Trophoblast cell (in vitro differentiated cells and primary cell): ENCODE data around the gene STRAP.

Source experiments
- DNase-seq, 2 donors: peaks; one replicate each; pipeline ENCODE4 v3.0.0-alpha.2; 2016
- H2AFZ ChIP-seq: 2 replicates; pipeline ENCODE4 v1.6.1; 2013; ENCODE audit warnings: low read length, moderate library complexity, mild to moderate bottlenecking; ENCODE audit not compliant: insufficient read depth, poor library complexity
- H2AK5ac ChIP-seq: 2 replicates; pipeline ENCODE4 v1.6.1; 2013; ENCODE audit warnings: mild to moderate bottlenecking, low read length
- H2BK120ac ChIP-seq: 2 replicates; pipeline ENCODE4 v1.6.1; 2013; ENCODE audit warnings: low read length, mild to moderate bottlenecking, moderate library complexity; ENCODE audit not compliant: insufficient read depth, poor library complexity
- H2BK12ac ChIP-seq: 2 replicates; pipeline ENCODE4 v1.6.1; 2013; ENCODE audit warnings: mild to moderate bottlenecking, low read length, moderate library complexity
- H2BK5ac ChIP-seq: 2 replicates; pipeline ENCODE4 v1.6.1; 2013; ENCODE audit warnings: low read length, low read depth, moderate library complexity, mild to moderate bottlenecking; ENCODE audit not compliant: poor library complexity
- H3K14ac ChIP-seq: 2 replicates; pipeline ENCODE4 v1.6.1; 2013; ENCODE audit warnings: mild to moderate bottlenecking, low read length
- H3K18ac ChIP-seq: 2 replicates; pipeline ENCODE4 v1.6.1; 2013; ENCODE audit warnings: mild to moderate bottlenecking, low read length
- H3K23ac ChIP-seq: 2 replicates; pipeline ENCODE4 v1.6.1; 2013; ENCODE audit warnings: low read length
- H3K27ac ChIP-seq: 2 replicates; pipeline ENCODE4 v1.5.1; 2013; ENCODE audit warnings: low read depth, mild to moderate bottlenecking, inconsistent platforms, low read length, moderate library complexity
- H3K27me3 ChIP-seq: 2 replicates; pipeline ENCODE4 v1.6.1; 2013; ENCODE audit warnings: inconsistent platforms, mild to moderate bottlenecking, low read length, moderate library complexity; ENCODE audit not compliant: insufficient read depth
- H3K36me3 ChIP-seq, 2 experiments: 1 replicate in 1 of 2; 2 replicates in 1 of 2; pipeline ENCODE4 v1.6.1; 2013; ENCODE audit warnings: low read length in 2 of 2, mild to moderate bottlenecking in 2 of 2, moderate library complexity in 1 of 2; ENCODE audit not compliant: insufficient read depth in 2 of 2, control insufficient read depth in 1 of 2
- H3K4ac ChIP-seq: 2 replicates; pipeline ENCODE4 v1.6.1; 2013; ENCODE audit warnings: low read depth, mild to moderate bottlenecking, low read length, moderate library complexity
- H3K4me1 ChIP-seq, 2 experiments: 1 replicate in 1 of 2; 2 replicates in 1 of 2; pipeline ENCODE4 v1.6.1; 2013; ENCODE audit warnings: low read length in 2 of 2, mild to moderate bottlenecking in 2 of 2, moderate library complexity in 1 of 2; ENCODE audit not compliant: insufficient read depth in 2 of 2, control insufficient read depth in 1 of 2
- H3K4me2 ChIP-seq: 2 replicates; pipeline ENCODE4 v1.6.1; 2013; ENCODE audit warnings: inconsistent platforms, mild to moderate bottlenecking, low read length, moderate library complexity
- H3K4me3 ChIP-seq: 2 replicates; pipeline ENCODE4 v1.5.1; 2013; ENCODE audit warnings: mild to moderate bottlenecking, low read depth, low read length, inconsistent platforms
- H3K79me1 ChIP-seq: one replicate; pipeline ENCODE4 v1.6.1; 2013; ENCODE audit warnings: low read length
- H3K79me2 ChIP-seq: 2 replicates; pipeline ENCODE4 v1.6.1; 2013; ENCODE audit warnings: low read length, mild to moderate bottlenecking; ENCODE audit not compliant: control insufficient read depth, insufficient read depth, poor library complexity
- H3K9ac ChIP-seq: 2 replicates; pipeline ENCODE4 v1.6.1; 2013; ENCODE audit warnings: mild to moderate bottlenecking, low read length
- H3K9me3 ChIP-seq: 2 replicates; pipeline ENCODE4 v1.6.1; 2013; ENCODE audit warnings: low read depth, mild to moderate bottlenecking, control low read depth, inconsistent platforms, low read length; ENCODE audit not compliant: insufficient read depth
- H4K12ac ChIP-seq: 2 replicates; pipeline ENCODE4 v1.6.1; 2013; ENCODE audit warnings: low read depth, mild to moderate bottlenecking, low read length, moderate library complexity
- H4K8ac ChIP-seq: 2 replicates; pipeline ENCODE4 v1.6.1; 2013; ENCODE audit warnings: low read depth, mild to moderate bottlenecking, low read length, moderate library complexity
- H4K91ac ChIP-seq: one replicate; pipeline ENCODE4 v1.6.1; 2013; ENCODE audit warnings: low read depth, mild to moderate bottlenecking, low read length, moderate library complexity
- WGBS: extraction: QIAGEN DNeasy Blood & Tissue Kit; methylation state at CpG from one replicate; pipeline ENCODE4 v1.1.7; 2013; ENCODE audit warnings: missing lambda C conversion rate; ENCODE audit not compliant: insufficient read length, insufficient coverage; ENCODE audit errors: extremely low coverage; 5-methylcytosine and 5-hydroxymethylcytosine counted together

Gene STRAP

GRCh38 chr12:15875863-15876262 lies 6.3 kb upstream of the STRAP start:
- no peak for DNase-seq
- Histone ChIP-seq H3K79me2 (no peaks in the 10 kb centered on the region), H3K4me3 (no peak overlapping the region), H2AK5ac (no peak overlapping the region), H3K27me3 (no peaks in the 10 kb centered on the region), H3K27ac (no peak overlapping the region), H3K4me2 (no peak overlapping the region), H3K9ac (no peak overlapping the region), H4K91ac (no peak overlapping the region), H4K12ac (no peak overlapping the region), H3K23ac (no peak overlapping the region), H2BK12ac (no peak overlapping the region), H2BK5ac (no peak overlapping the region), H3K18ac (no peak overlapping the region), H3K79me1 (no peaks in the 10 kb centered on the region), H2BK120ac (no peak overlapping the region), H3K4ac (no peak overlapping the region), H3K36me3 (no peaks in the 10 kb centered on the region), H3K14ac (no peak overlapping the region), H3K4me1 (no peaks in the 10 kb centered on the region), H2AFZ (no peak overlapping the region), H4K8ac (no peak overlapping the region), H3K9me3 (no peaks in the 10 kb centered on the region)
- no CpG with 5 or more reads among the region's 1 CpG for WGBS

DNA sequence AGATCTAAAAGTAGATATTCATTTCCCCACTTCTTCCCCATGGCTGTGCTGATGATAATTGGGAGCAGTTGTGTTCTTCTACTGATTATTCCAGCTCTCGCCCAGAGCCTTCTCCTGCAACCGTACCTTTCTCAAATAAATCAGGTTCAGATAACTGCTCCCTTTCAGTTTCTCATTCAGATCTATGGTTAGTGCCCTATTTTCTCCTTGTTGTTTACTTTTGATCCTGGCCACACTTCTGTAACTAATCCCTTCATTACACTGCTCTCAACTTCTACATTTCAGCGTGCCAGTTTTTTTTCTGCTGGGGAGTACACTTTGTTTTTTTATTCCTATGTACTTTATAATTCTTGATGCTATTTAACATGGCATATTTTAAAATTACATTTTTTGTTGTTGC lies 2.8 kb upstream of the STRAP start:
- no peaks in the 10 kb centered on the region for H3K9me3 ChIP-seq
- H2AK5ac ChIP-seq, result no peak overlapping the region
- H4K91ac ChIP-seq, result no peak overlapping the region
- no peaks in the 10 kb centered on the region for H3K4me1 ChIP-seq
- no peaks in the 10 kb centered on the region for H3K27me3 ChIP-seq
- H3K27ac ChIP-seq, result no peak overlapping the region
- no peak overlapping the region for H3K14ac ChIP-seq
- no peak overlapping the region for H3K23ac ChIP-seq
- H3K4me3 ChIP-seq, result no peak overlapping the region
- no peak overlapping the region for H3K9ac ChIP-seq
- peaks cover 13% of the 10 kb centered on the region for H3K79me2 ChIP-seq
- no peak overlapping the region for H2BK12ac ChIP-seq
- H3K4ac ChIP-seq, result no peak overlapping the region
- no peaks in the 10 kb centered on the region for H3K36me3 ChIP-seq
- H3K4me2 ChIP-seq, result no peak overlapping the region
- H4K12ac ChIP-seq, result no peak overlapping the region
- H2BK120ac ChIP-seq, result no peak overlapping the region
- H4K8ac ChIP-seq, result no peak overlapping the region
- no CpG with 5 or more reads among the region's 3 CpGs for WGBS
- H3K79me1 ChIP-seq, result peaks cover 10% of the 10 kb centered on the region
- H2BK5ac ChIP-seq, result no peak overlapping the region
- no peak for DNase-seq
- no peak overlapping the region for H2AFZ ChIP-seq
- H3K18ac ChIP-seq, result no peak overlapping the region

- no peak for DNase-seq
- no peak overlapping the region for H3K4ac ChIP-seq
- no peak overlapping the region for H2BK120ac ChIP-seq
- H3K23ac ChIP-seq, result no peak overlapping the region
- H3K14ac ChIP-seq, result no peak overlapping the region
- no peak overlapping the region for H4K12ac ChIP-seq
- H3K79me2 ChIP-seq, result peaks cover 15% of the 10 kb centered on the region
- H3K9me3 ChIP-seq, result no peaks in the 10 kb centered on the region
- H2AK5ac ChIP-seq, result no peak overlapping the region
- WGBS, result no CpG with 5 or more reads among the region's 3 CpGs
- H3K27ac ChIP-seq, result no peak overlapping the region
- H4K91ac ChIP-seq, result no peak overlapping the region
- H2AFZ ChIP-seq, result no peak overlapping the region
- H4K8ac ChIP-seq, result no peak overlapping the region
- no peak overlapping the region for H2BK12ac ChIP-seq
- peaks cover 10% of the 10 kb centered on the region for H3K79me1 ChIP-seq
- no peak overlapping the region for H3K18ac ChIP-seq
- H2BK5ac ChIP-seq, result no peak overlapping the region
- no peak overlapping the region for H3K9ac ChIP-seq
- no peaks in the 10 kb centered on the region for H3K27me3 ChIP-seq
- H3K4me1 ChIP-seq, result no peaks in the 10 kb centered on the region
- H3K4me2 ChIP-seq, result no peak overlapping the region
- no peaks in the 10 kb centered on the region for H3K36me3 ChIP-seq
- H3K4me3 ChIP-seq, result no peak overlapping the region
Measured at GRCh38 chr12:15880721-15881120, 1.5 kb upstream of the STRAP start.

DNA sequence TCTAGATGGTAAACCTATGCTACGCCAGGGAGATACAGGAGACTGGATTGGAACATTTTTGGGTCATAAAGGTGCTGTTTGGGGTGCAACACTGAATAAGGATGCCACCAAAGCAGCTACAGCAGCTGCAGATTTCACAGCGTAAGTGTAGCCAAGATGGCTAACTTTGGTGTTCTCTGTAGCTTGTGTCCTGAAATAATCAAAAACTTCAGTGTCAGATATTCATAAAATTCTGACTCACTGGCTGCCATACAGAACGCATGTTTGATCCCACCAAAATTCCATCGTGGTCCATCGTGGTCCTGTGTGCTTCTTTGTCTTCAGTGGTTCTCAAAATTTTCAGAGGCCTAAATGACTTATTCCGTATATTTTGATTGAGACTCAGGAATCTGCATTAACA lies 1.3 kb downstream of the STRAP start:
- Histone ChIP-seq H3K4me1 (no peaks in the 10 kb centered on the region), H3K23ac (no peak overlapping the region), H4K12ac (no peak overlapping the region), H3K79me2 (peaks cover 17% of the 10 kb centered on the region), H4K91ac (no peak overlapping the region), H2BK120ac (no peak overlapping the region), H3K4me2 (peak overlapping the region; percentile 90), H3K27me3 (no peaks in the 10 kb centered on the region), H2AK5ac (no peak overlapping the region), H2BK5ac (no peak overlapping the region), H2AFZ (no peak overlapping the region), H2BK12ac (no peak overlapping the region), H3K14ac (no peak overlapping the region), H3K79me1 (peaks cover 10% of the 10 kb centered on the region), H4K8ac (no peak overlapping the region), H3K9ac (peak overlapping the region; percentile 72), H3K27ac (no peak overlapping the region), H3K4ac (peak overlapping the region; percentile 99), H3K4me3 (no peak overlapping the region), H3K18ac (no peak overlapping the region), H3K9me3 (no peaks in the 10 kb centered on the region), H3K36me3 (peaks cover 2 to 5% of the 10 kb centered on the region in 2 experiments)
- no CpG with 5 or more reads among the region's 6 CpGs for WGBS
- DNase-seq, result no peak
